ENCODE results near the gene ABCA6.
"Not testable (repeated sequence)": the region's sequence is repeated elsewhere in the genome, so short reads cannot be mapped to it uniquely, and the experiment has no call there.

The ABCA6 gene, protein sequence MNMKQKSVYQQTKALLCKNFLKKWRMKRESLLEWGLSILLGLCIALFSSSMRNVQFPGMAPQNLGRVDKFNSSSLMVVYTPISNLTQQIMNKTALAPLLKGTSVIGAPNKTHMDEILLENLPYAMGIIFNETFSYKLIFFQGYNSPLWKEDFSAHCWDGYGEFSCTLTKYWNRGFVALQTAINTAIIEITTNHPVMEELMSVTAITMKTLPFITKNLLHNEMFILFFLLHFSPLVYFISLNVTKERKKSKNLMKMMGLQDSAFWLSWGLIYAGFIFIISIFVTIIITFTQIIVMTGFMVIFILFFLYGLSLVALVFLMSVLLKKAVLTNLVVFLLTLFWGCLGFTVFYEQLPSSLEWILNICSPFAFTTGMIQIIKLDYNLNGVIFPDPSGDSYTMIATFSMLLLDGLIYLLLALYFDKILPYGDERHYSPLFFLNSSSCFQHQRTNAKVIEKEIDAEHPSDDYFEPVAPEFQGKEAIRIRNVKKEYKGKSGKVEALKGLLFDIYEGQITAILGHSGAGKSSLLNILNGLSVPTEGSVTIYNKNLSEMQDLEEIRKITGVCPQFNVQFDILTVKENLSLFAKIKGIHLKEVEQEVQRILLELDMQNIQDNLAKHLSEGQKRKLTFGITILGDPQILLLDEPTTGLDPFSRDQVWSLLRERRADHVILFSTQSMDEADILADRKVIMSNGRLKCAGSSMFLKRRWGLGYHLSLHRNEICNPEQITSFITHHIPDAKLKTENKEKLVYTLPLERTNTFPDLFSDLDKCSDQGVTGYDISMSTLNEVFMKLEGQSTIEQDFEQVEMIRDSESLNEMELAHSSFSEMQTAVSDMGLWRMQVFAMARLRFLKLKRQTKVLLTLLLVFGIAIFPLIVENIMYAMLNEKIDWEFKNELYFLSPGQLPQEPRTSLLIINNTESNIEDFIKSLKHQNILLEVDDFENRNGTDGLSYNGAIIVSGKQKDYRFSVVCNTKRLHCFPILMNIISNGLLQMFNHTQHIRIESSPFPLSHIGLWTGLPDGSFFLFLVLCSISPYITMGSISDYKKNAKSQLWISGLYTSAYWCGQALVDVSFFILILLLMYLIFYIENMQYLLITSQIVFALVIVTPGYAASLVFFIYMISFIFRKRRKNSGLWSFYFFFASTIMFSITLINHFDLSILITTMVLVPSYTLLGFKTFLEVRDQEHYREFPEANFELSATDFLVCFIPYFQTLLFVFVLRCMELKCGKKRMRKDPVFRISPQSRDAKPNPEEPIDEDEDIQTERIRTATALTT (N-terminal part only)

GRCh38 chr17:69141431-69142174 lies at the start of gene ABCA6:
Gene ABCA6, minus strand, starts transcription at chr17:69141895. Its CDS starts 1,192 bp downstream, at chr17:69140703.
- no peak for DNase-seq (ENCODE audit: low read depth in 2 of 2)

DNA sequence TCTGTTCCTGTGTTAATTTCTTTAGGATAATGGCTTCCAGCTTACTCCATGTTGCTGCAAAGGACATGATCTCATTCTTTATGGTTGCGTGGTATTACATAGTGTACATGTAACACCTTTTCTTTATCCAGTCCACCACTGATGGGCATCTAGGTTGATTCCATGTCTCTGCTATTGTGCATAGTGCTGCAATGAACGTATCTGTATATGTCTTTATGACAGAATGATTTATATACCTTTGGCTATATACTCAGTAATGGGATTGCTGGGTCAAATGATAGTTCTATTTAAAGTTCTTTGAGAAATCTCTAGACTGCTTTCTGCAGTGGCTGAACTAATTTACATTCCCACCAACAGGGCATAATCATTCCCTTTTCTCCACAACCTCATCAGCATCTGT lies 47.1 kb upstream of the ABCA6 start:
- no peak for DNase-seq (ENCODE audit: low read depth in 2 of 2)

- DNase-seq (ENCODE audit: low read depth in 2 of 2) = no peak
These were observed 46.4 kb upstream of the ABCA6 start for GRCh38 chr17:69188064-69188463.

DNA sequence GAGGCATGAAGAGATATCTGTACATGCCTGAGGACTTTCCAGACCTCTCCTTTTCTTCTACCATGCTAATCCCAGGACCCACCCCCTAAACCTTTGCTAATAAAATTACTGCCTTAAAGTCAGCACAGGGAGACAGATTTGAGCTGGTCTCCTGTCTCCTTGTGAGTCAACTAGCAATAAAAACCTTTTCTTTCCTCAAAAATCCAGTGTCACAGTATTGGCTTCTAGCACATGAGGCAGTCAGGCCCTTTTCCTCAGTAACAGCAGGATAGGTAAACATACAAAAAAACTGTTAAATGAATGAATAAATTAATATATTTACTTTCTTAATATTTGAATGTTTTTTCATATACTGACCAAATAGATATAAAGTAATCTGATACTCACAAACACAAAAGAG lies 45.6 kb upstream of the ABCA6 start:
- DNase-seq (ENCODE audit: low read depth in 2 of 2) = no peak

GRCh38 chr17:69179227-69179952 lies 37.7 kb upstream of the ABCA6 start:
- DNase-seq (ENCODE audit: low read depth in 2 of 2) = no peak

DNA sequence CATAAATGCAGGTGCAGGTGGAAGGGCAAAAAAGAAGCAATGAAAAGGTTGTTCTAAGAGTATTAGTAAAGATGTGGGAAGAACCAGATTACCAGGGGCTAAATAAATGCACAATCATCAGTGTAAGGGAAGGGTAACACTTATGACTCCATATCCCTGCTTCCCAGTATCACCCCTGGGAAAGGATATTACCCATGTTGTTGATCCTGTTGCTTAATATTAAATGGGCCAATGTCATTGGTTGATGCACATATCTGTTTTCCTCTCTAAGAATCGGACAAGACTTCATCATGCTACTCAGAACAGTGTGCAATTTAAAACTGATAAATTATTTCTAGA lies 34.7 kb upstream of the ABCA6 start:
- DNase-seq (ENCODE audit: low read depth in 2 of 2) = no peak

GRCh38 chr17:69175625-69176456 lies 34.1 kb upstream of the ABCA6 start:
- no peak for DNase-seq (ENCODE audit: low read depth in 2 of 2)

GRCh38 chr17:69175262-69175624 lies 33.5 kb upstream of the ABCA6 start:
- DNase-seq (ENCODE audit: low read depth in 2 of 2) = no peak

GRCh38 chr17:69173118-69173517 lies 31.4 kb upstream of the ABCA6 start:
- no peak for DNase-seq (ENCODE audit: low read depth in 2 of 2)

- DNase-seq (ENCODE audit: low read depth in 2 of 2) = no peak
These were observed 28.7 kb upstream of the ABCA6 start for GRCh38 chr17:69170377-69170776.

DNA sequence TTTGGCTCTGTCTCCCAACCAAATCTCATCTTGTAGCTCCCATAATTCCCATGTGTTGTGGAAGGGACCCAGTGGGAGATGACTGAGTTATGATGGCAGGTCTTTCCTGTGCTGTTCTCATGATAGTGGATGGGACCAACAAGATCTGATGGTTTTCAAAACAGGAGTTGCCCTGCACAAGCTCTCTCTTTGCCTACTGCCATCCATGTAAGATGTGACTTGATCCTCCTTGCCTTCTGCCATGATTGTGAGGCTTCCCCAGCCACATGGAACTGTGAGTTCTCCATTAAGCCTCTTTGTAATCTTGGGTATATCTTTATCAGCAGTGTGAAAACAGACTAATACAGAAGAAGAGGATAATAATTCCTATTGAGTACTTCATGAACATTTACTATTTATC lies 26.9 kb upstream of the ABCA6 start:
- DNase-seq (ENCODE audit: low read depth in 2 of 2) = not testable (repeated sequence)

DNA sequence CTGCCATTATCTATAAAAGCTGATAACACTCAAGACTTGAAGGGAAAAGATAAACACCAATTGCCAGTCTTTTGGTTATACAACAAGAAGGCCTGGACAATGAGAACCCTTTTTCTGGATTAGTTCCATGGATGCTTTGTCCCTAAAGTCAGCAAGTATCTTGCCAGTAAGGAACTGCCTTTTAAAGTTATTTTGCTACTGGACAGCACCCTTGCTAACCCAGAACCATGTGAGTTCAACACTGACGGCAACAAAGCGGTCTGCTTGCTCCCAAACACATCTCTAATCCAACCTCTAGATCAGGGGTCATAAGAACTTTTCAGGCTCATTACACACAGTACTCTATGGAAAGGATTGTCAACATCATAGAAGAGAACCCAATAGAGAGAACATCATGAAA lies 25.3 kb upstream of the ABCA6 start:
- DNase-seq (ENCODE audit: low read depth in 2 of 2) = no peak

GRCh38 chr17:69164206-69164605 lies 22.5 kb upstream of the ABCA6 start:
- DNase-seq (ENCODE audit: low read depth in 2 of 2) = no peak

GRCh38 chr17:69159418-69159817 lies 17.7 kb upstream of the ABCA6 start:
- no peak for DNase-seq (ENCODE audit: low read depth in 2 of 2)

DNA sequence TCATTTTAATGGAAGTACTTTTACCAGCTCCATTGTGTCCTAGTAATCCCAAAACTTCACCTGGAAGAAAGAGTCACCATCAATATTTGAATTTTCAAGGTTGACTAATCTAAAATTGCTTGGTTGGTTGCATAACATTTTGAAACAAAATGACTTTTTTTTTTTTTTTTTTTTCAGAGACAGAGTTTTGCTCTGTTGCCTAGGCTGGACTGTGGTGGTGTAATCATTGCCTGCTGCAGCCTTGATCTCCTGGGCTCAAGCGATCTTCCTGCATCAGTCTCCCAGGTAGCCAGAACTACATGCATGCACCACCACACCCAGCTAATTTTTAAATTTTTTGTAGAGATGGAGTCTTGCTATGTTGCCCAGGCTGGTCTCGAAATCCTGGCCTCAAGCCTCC lies 12.6 kb upstream of the ABCA6 start:
- DNase-seq (ENCODE audit: low read depth in 2 of 2) = no peak

DNA sequence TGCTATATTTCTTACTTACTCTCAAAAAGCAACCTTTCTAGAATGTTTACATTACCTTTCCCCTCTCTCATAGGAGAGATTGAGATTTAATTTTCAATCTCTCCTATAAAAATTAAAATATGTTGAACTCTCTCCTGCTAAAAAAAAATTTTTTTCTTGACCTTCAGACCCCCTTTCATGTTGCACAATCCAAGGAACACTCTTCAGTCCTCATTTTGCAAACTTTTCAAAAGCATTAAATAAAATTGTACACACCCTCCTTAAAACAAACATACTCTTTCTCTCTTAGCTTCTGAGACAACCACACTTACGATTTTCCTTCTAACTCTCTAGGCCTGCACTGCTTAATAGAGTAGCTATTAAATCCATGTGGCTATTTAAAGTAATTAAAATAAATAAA lies 8.6 kb upstream of the ABCA6 start:
- no peak for DNase-seq (ENCODE audit: low read depth in 2 of 2)

GRCh38 chr17:69147460-69147859 lies 5.8 kb upstream of the ABCA6 start:
- DNase-seq (ENCODE audit: low read depth in 2 of 2) = no peak

GRCh38 chr17:69144331-69145255 lies 2.9 kb upstream of the ABCA6 start:
- no peak for DNase-seq (ENCODE audit: low read depth in 2 of 2)

GRCh38 chr17:69143683-69144231 lies 2.1 kb upstream of the ABCA6 start:
- no peak for DNase-seq (ENCODE audit: low read depth in 2 of 2)

Measured in stimulated activated CD8-positive, alpha-beta memory T cell treated with anti-CD3 and anti-CD28 coated beads, Interleukin-7, amount 100 ng/mL, for 1 hour (primary cell).